HepG2 (cell line): ENCODE data around the gene VARS2. TPM values are rescaled to one million over a fixed set of nuclear protein-coding genes. Genes with fewer than 3 reads are reported as not detected.

Experiments
- BCL3 ChIP-seq: sonication (generic); formaldehyde crosslinking; IDR thresholded peaks from 2 replicates; pipeline ENCODE4 v1.5.1; 2020; ENCODE audit warnings: mild to moderate bottlenecking, missing genetic modification reagents, moderate library complexity
- CSRNP2 ChIP-seq: sonication (generic); formaldehyde crosslinking; conservative IDR thresholded peaks from 2 replicates; pipeline ENCODE4 v1.8.0; 2022; ENCODE audit warnings: low read depth, missing genetic modification reagents
- KDM5B ChIP-seq: sonication (generic); formaldehyde crosslinking; IDR thresholded peaks from 2 replicates; pipeline ENCODE4 v1.4.0; 2020; ENCODE audit warnings: missing genetic modification reagents, mild to moderate bottlenecking, borderline replicate concordance
- KLF16 ChIP-seq, 2 experiments: sonication (generic) in 1 of 2; formaldehyde crosslinking in 1 of 2; IDR thresholded peaks; 2 replicates each; pipeline versions ENCODE4 v1.6.1 to v1.8.0; 2016 to 2023; ENCODE audit warnings: missing genetic modification reagents in 2 of 2, missing compliant biosample characterization in 1 of 2
- PATZ1 ChIP-seq: sonication (generic); formaldehyde crosslinking; IDR thresholded peaks from 2 replicates; pipeline ENCODE4 v1.4.0; 2020; ENCODE audit warnings: missing genetic modification reagents
- STAT6 ChIP-seq: sonication (generic); formaldehyde crosslinking; IDR thresholded peaks from 2 replicates; pipeline ENCODE4 v1.4.0; 2020; ENCODE audit warnings: missing genetic modification reagents, mild to moderate bottlenecking, borderline replicate concordance
- THAP9 ChIP-seq: sonication (generic); formaldehyde crosslinking; IDR thresholded peaks from 2 replicates; pipeline ENCODE4; 2020; ENCODE audit warnings: missing genetic modification reagents, mild to moderate bottlenecking, borderline replicate concordance
- ZC3H4 ChIP-seq: sonication (generic); formaldehyde crosslinking; IDR thresholded peaks from 2 replicates; pipeline ENCODE4 v1.4.0; 2020; ENCODE audit warnings: missing genetic modification reagents, borderline replicate concordance
- ZMAT3 ChIP-seq: sonication (generic); formaldehyde crosslinking; conservative IDR thresholded peaks from 2 replicates; pipeline ENCODE4 v1.7.0; 2021; ENCODE audit warnings: missing genetic modification reagents
- ZNF253 ChIP-seq: sonication (generic); formaldehyde crosslinking; IDR thresholded peaks from 2 replicates; pipeline ENCODE4 v1.8.0; 2022; ENCODE audit warnings: mild to moderate bottlenecking, missing genetic modification reagents, borderline replicate concordance
- ZNF569 ChIP-seq: sonication (generic); formaldehyde crosslinking; IDR thresholded peaks from 2 replicates; pipeline ENCODE4 v1.5.0; 2020; ENCODE audit warnings: mild to moderate bottlenecking, missing genetic modification reagents, moderate library complexity, borderline replicate concordance
- ZNF629 ChIP-seq: sonication (generic); formaldehyde crosslinking; conservative IDR thresholded peaks from 2 replicates; pipeline ENCODE4 v1.5.0; 2020; ENCODE audit warnings: missing genetic modification reagents
- ZNF678 ChIP-seq: sonication (generic); formaldehyde crosslinking; IDR thresholded peaks from 2 replicates; pipeline ENCODE4 v1.4.0; 2020; ENCODE audit warnings: mild to moderate bottlenecking, missing genetic modification reagents
- ZNF883 ChIP-seq: sonication (generic); formaldehyde crosslinking; IDR thresholded peaks from 2 replicates; pipeline ENCODE4 v1.5.1; 2020; ENCODE audit warnings: mild to moderate bottlenecking, missing genetic modification reagents; ENCODE audit errors: not compliant biosample characterization
- polyA plus RNA-seq, 8 experiments: library from polyadenylated mRNA; depleted of rRNA in 3 of 8; stranded (reverse) in 7 of 8; unstranded in 1 of 8; fragments of >200 nt; fragmentation: Illumina TruSeq in 4 of 8; extraction: Trizol in 4 of 8; gene quantifications; 2 replicates each; pipeline versions ENCODE4 v1.2.1 to v1.2.3, GENCODE V29; 2011 to 2016; ENCODE audit warnings: low read depth in 4 of 8, missing spikeins in 1 of 8, mixed read lengths in 1 of 8; ENCODE audit not compliant: insufficient read depth in 1 of 8
- total RNA-seq, 5 experiments: library from RNA; depleted of rRNA; stranded (reverse); fragments of >200 nt; fragmentation: Illumina TruSeq; extraction: Trizol; gene quantifications; 2 replicates each; pipeline ENCODE4 v1.2.3, GENCODE V29; 2016; ENCODE audit warnings: low read depth in 1 of 5

The VARS2 gene
- total and polyA plus RNA-seq, 2 of the 13 experiments (the other 11 are each of a cell fraction or from before 2014, with no cell fraction given): 61.8 to 71.8 TPM

- TF ChIP-seq ZNF253 (CRISPR knock-in tag) (no peak), KDM5B (CRISPR knock-in tag) (no peak), THAP9 (no peak), BCL3 (no peak), STAT6 (CRISPR knock-in tag) (no peak), ZMAT3 (CRISPR knock-in tag) (no peak), KLF16 (CRISPR knock-in tag; IDR thresholded peaks at IDR 0.05) (peak in 1 of 2 experiments; percentile 24; a peak in 1 of 4 replicates), CSRNP2 (no peak), PATZ1 (CRISPR knock-in tag) (no peak), ZNF883 (CRISPR knock-in tag) (no peak), ZNF629 (CRISPR knock-in tag) (no peak), ZNF569 (CRISPR knock-in tag) (no peak), ZC3H4 (CRISPR knock-in tag) (no peak), ZNF678 (no peak)
Measured at GRCh38 chr6:30877419-30878262, 36.4 kb upstream of the VARS2 start (continued).
